ENCODE data around the gene OBP2B.

OBP2B gene

DNA sequence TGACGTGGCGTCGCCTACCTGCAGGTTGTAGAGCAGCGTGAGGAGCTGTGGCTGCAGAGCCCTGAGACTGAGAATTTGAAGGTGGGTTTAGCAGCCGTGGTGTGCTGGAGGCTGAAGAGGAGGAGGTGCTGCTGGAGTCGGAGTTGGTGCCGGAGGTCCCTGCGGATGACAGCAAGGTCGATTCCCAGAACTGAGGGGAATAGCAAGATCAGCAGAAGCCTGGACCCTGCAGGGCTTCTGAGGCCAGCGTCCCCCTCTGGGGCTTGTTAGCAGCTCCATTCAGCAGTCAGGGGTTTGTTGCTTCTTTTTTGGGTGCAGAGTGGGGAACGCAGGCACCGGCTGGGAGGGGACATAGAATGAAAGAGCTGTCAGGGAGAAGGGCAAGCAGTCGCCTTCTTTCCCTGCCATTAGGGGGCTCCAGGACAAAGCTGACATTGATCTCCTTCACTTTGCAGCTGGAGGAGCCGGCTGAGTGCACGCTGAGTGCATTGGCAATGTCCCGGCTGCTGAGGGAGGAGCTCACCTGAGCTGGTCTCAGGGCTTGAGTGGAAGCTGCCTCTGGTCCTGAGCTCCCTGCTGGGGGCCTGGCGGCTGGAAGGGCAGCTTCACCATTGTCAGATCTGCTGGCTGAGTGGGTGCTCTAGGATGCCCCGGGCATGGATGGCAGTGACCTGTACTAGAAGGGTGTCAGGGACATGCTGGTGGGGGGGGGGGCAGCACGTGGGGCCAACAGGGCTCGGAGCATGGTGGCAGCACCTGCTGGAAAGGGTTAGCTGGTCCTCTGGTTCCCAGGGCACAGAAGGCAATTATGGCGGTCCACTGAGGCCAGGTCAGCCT is 20.8 kb downstream of the OBP2B start:
- Mint-ChIP-seq H3K27ac (no peak overlapping the region), H3K4me3 (no peak overlapping the region), H3K27me3 (ENCODE audit: low read depth, poor library complexity) (peaks cover 79% of the 10 kb centered on the region), H3K36me3 (ENCODE audit: low read depth) (no peaks in the 10 kb centered on the region), H3K9me3 (no peaks in the 10 kb centered on the region), H3K4me1 (peaks cover 10% of the 10 kb centered on the region)
- peak; percentile 55 for DNase-seq
- TF ChIP-seq, protein P1, sequence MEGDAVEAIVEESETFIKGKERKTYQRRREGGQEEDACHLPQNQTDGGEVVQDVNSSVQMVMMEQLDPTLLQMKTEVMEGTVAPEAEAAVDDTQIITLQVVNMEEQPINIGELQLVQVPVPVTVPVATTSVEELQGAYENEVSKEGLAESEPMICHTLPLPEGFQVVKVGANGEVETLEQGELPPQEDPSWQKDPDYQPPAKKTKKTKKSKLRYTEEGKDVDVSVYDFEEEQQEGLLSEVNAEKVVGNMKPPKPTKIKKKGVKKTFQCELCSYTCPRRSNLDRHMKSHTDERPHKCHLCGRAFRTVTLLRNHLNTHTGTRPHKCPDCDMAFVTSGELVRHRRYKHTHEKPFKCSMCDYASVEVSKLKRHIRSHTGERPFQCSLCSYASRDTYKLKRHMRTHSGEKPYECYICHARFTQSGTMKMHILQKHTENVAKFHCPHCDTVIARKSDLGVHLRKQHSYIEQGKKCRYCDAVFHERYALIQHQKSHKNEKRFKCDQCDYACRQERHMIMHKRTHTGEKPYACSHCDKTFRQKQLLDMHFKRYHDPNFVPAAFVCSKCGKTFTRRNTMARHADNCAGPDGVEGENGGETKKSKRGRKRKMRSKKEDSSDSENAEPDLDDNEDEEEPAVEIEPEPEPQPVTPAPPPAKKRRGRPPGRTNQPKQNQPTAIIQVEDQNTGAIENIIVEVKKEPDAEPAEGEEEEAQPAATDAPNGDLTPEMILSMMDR (IDR thresholded peaks at IDR 0.05) = peak; percentile 53

GRCh38 chr9:133187561-133188005 is 21.5 kb downstream of the OBP2B start:
- Mint-ChIP-seq H3K27ac (no peak overlapping the region), H3K36me3 (ENCODE audit: low read depth) (no peaks in the 10 kb centered on the region), H3K4me3 (no peak overlapping the region), H3K9me3 (no peaks in the 10 kb centered on the region), H3K27me3 (ENCODE audit: low read depth, poor library complexity) (peaks cover 79% of the 10 kb centered on the region), H3K4me1 (peaks cover 10% of the 10 kb centered on the region)
- no peak for DNase-seq
- TF ChIP-seq, protein P1 (IDR thresholded peaks at IDR 0.05) = no peak

DNA sequence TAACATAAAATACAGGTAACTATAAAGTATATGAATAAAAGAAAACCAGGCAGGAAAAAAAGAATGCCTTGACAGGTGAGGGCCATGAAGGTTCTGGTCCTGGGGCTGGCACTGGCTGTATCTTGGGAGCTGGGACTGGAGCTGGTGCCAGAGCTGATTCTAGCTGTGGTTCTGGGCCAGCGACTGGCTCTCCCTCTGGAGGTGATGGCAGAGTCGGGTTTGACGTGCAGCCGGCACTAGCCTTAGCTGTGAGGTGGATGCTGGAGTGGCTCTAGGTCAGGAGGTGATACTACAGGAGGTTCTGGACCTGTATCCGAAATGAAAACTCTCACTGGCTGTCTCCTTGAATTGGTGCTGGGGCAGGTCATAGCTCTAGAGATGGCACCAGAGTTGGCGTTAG is 22.3 kb downstream of the OBP2B start:
- no peaks in the 10 kb centered on the region for H3K36me3 Mint-ChIP-seq (ENCODE audit: low read depth)
- no peaks in the 10 kb centered on the region for H3K9me3 Mint-ChIP-seq
- no peak overlapping the region for H3K27ac Mint-ChIP-seq
- TF ChIP-seq, protein P1 (IDR thresholded peaks at IDR 0.05) = no peak
- no peak overlapping the region for H3K4me3 Mint-ChIP-seq
- H3K4me1 Mint-ChIP-seq = peaks cover 10% of the 10 kb centered on the region
- DNase-seq = no peak
- H3K27me3 Mint-ChIP-seq (ENCODE audit: low read depth, poor library complexity) = peaks cover 84% of the 10 kb centered on the region

GRCh38 chr9:133184971-133185370 is 24.1 kb downstream of the OBP2B start:
- Mint-ChIP-seq H3K4me3 (no peak overlapping the region), H3K27me3 (ENCODE audit: low read depth, poor library complexity) (peaks cover 92% of the 10 kb centered on the region), H3K27ac (no peak overlapping the region), H3K36me3 (ENCODE audit: low read depth) (no peaks in the 10 kb centered on the region), H3K9me3 (no peaks in the 10 kb centered on the region), H3K4me1 (peaks cover 10% of the 10 kb centered on the region)
- peak; percentile 32 for DNase-seq
- TF ChIP-seq, protein P1 (IDR thresholded peaks at IDR 0.05) = peak; percentile 56

GRCh38 chr9:133182151-133182550 is 26.9 kb downstream of the OBP2B start:
- peaks cover 73% of the 10 kb centered on the region for H3K27me3 Mint-ChIP-seq (ENCODE audit: low read depth, poor library complexity)
- no peak for DNase-seq
- TF ChIP-seq, protein P1 (IDR thresholded peaks at IDR 0.05) = no peak

GRCh38 chr9:133181561-133181960 is 27.5 kb downstream of the OBP2B start:
- H3K4me1 Mint-ChIP-seq = peaks cover 10% of the 10 kb centered on the region
- no peak for DNase-seq
- H3K27ac Mint-ChIP-seq = no peak overlapping the region

More at GRCh38 chr9:133182151-133182550, 26.9 kb downstream of the OBP2B start:
- H3K4me3 Mint-ChIP-seq = no peak overlapping the region
- peaks cover 10% of the 10 kb centered on the region for H3K4me1 Mint-ChIP-seq
- H3K36me3 Mint-ChIP-seq (ENCODE audit: low read depth) = no peaks in the 10 kb centered on the region
- no peak overlapping the region for H3K27ac Mint-ChIP-seq
- H3K9me3 Mint-ChIP-seq = no peaks in the 10 kb centered on the region

More at GRCh38 chr9:133181561-133181960, 27.5 kb downstream of the OBP2B start:
- Mint-ChIP-seq H3K36me3 (ENCODE audit: low read depth) (no peaks in the 10 kb centered on the region), H3K27me3 (ENCODE audit: low read depth, poor library complexity) (peaks cover 73% of the 10 kb centered on the region), H3K4me3 (no peak overlapping the region), H3K9me3 (no peaks in the 10 kb centered on the region)
- TF ChIP-seq, protein P1 (IDR thresholded peaks at IDR 0.05) = no peak

Data from nephron progenitor cell (in vitro differentiated cells).